ENCODE measurements around the gene MSI2. TPM values are rescaled to one million over a fixed set of nuclear protein-coding genes. Genes with fewer than 3 reads are reported as not detected.

The MSI2 gene
- total and polyA plus RNA-seq, 12 donors, result 32.6 to 411 (median 148) TPM

- H3K36me3 ChIP-seq (replicated peaks in 1 of 2), result no peaks in the 10 kb centered on the region
- no peak for DNase-seq
- intact Hi-C loops (cut with DNase I), result no loop called here
- H3K4me3 ChIP-seq, result no peak overlapping the region
- 52 to 78% (median 56%) methylated on average over 5 of the region's 5 CpGs for WGBS, 4 donors
- no peak for TF ChIP-seq POLR2A (IDR thresholded peaks at IDR 0.05)
- TF ChIP-seq, protein P1, sequence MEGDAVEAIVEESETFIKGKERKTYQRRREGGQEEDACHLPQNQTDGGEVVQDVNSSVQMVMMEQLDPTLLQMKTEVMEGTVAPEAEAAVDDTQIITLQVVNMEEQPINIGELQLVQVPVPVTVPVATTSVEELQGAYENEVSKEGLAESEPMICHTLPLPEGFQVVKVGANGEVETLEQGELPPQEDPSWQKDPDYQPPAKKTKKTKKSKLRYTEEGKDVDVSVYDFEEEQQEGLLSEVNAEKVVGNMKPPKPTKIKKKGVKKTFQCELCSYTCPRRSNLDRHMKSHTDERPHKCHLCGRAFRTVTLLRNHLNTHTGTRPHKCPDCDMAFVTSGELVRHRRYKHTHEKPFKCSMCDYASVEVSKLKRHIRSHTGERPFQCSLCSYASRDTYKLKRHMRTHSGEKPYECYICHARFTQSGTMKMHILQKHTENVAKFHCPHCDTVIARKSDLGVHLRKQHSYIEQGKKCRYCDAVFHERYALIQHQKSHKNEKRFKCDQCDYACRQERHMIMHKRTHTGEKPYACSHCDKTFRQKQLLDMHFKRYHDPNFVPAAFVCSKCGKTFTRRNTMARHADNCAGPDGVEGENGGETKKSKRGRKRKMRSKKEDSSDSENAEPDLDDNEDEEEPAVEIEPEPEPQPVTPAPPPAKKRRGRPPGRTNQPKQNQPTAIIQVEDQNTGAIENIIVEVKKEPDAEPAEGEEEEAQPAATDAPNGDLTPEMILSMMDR (IDR thresholded peaks at IDR 0.05), result no peak
- no peaks in the 10 kb centered on the region for H3K9me3 ChIP-seq (replicated peaks in 1 of 3)
- H3K4me1 ChIP-seq (replicated peaks in 1 of 2), result peaks cover 15 to 39% of the 10 kb centered on the region in 2 donors
- H3K27ac ChIP-seq, result peak overlapping the region in 2 of 5 donors; percentile 2 to 47
- no peaks in the 10 kb centered on the region for H3K27me3 ChIP-seq
Observed at GRCh38 chr17:57580055-57580739, 323.9 kb downstream of the MSI2 start.

GRCh38 chr17:57582881-57583756 is 326.8 kb downstream of the MSI2 start:
- intact Hi-C loops (cut with DNase I), result no loop called here
- no peak overlapping the region for H3K27ac ChIP-seq
- no peak for DNase-seq
- H3K27me3 ChIP-seq, result no peaks in the 10 kb centered on the region
- H3K9me3 ChIP-seq (replicated peaks in 1 of 3), result no peaks in the 10 kb centered on the region
- TF ChIP-seq, protein P1 (IDR thresholded peaks at IDR 0.05), result no peak
- no peak for TF ChIP-seq POLR2A (IDR thresholded peaks at IDR 0.05)
- WGBS, 4 donors, result 53 to 57% (median 57%) methylated on average over 6 of the region's 6 CpGs
- H3K4me3 ChIP-seq, result no peak overlapping the region
- H3K36me3 ChIP-seq (replicated peaks in 1 of 2), result no peaks in the 10 kb centered on the region
- H3K4me1 ChIP-seq (replicated peaks in 1 of 2), result peaks cover 13 to 28% of the 10 kb centered on the region in 2 donors

- TF ChIP-seq, protein P1 (IDR thresholded peaks at IDR 0.05), result no peak
- no peak for TF ChIP-seq POLR2A (IDR thresholded peaks at IDR 0.05)
- WGBS, 4 donors, result 82 to 97% (median 91%) methylated on average over 4 to 9 of the region's 9 CpGs
- no peak for DNase-seq
- no peaks in the 10 kb centered on the region for H3K27me3 ChIP-seq
- H3K27ac ChIP-seq, result no peak overlapping the region
- intact Hi-C loops (cut with DNase I), result no loop called here
- H3K36me3 ChIP-seq (replicated peaks in 1 of 2), result no peaks in the 10 kb centered on the region
- H3K4me1 ChIP-seq (replicated peaks in 1 of 2), result peaks cover 5 to 19% of the 10 kb centered on the region in 2 donors
- no peak overlapping the region for H3K4me3 ChIP-seq
- H3K9me3 ChIP-seq (replicated peaks in 1 of 3), result no peaks in the 10 kb centered on the region
Observed at GRCh38 chr17:57584050-57584551, 327.8 kb downstream of the MSI2 start.

All from adrenal gland (tissue), 12 donors.